ENCODE measurements around the gene ELMO2. TPM values are rescaled to one million over a fixed set of nuclear protein-coding genes. Genes with fewer than 3 reads are reported as not detected.
"Not testable (repeated sequence)": the region's sequence is repeated elsewhere in the genome, so short reads cannot be mapped to it uniquely, and the experiment has no call there.

The ELMO2 gene
- total RNA-seq, 1 donor from 2014 or later: 35.6 TPM

DNA sequence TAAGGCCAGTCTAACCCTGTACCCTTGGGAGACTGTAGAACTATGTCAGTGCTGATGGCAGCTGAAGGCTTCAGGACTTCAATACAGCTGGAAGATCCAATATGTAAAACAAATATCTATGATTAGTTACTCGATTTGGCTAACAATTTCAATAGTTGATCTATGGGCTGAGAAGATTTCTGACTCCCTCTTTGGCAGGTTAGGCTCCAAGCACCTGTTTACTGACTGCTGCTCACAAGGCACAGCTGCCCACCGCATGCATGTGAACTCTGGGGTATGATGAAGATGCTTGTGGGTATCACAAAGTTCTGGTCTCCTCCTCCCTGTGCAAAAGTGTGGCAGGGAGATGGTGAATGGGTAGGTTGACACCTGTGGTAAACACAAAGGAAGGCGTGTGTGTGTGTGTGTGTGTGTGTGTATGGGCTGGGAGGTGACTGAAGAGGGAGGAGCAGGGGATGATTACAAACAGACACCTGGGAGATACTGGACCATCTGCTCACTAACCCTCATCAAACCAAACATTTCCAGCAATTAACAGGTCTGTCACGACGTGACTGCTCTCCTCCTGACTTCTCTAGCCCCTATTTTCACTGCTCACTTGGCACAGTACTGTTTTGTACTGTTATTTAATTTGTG is 18.1 kb downstream of the ELMO2 start:
- no peak for DNase-seq (ENCODE audit: low spot score)
- H3K27me3 Mint-ChIP-seq (ENCODE audit: unreplicated experiment): peaks cover 2% of the 10 kb centered on the region
- H3K27ac Mint-ChIP-seq (ENCODE audit: unreplicated experiment): peak overlapping the region; percentile 17
- H3K4me3 Mint-ChIP-seq (ENCODE audit: unreplicated experiment): no peak overlapping the region
- H3K36me3 Mint-ChIP-seq (ENCODE audit: low read depth, unreplicated experiment): peaks cover 55% of the 10 kb centered on the region
- H3K9me3 Mint-ChIP-seq (ENCODE audit: unreplicated experiment): no peaks in the 10 kb centered on the region
- peaks cover 7% of the 10 kb centered on the region for H3K4me1 Mint-ChIP-seq (ENCODE audit: unreplicated experiment)
- TF ChIP-seq, protein P1, sequence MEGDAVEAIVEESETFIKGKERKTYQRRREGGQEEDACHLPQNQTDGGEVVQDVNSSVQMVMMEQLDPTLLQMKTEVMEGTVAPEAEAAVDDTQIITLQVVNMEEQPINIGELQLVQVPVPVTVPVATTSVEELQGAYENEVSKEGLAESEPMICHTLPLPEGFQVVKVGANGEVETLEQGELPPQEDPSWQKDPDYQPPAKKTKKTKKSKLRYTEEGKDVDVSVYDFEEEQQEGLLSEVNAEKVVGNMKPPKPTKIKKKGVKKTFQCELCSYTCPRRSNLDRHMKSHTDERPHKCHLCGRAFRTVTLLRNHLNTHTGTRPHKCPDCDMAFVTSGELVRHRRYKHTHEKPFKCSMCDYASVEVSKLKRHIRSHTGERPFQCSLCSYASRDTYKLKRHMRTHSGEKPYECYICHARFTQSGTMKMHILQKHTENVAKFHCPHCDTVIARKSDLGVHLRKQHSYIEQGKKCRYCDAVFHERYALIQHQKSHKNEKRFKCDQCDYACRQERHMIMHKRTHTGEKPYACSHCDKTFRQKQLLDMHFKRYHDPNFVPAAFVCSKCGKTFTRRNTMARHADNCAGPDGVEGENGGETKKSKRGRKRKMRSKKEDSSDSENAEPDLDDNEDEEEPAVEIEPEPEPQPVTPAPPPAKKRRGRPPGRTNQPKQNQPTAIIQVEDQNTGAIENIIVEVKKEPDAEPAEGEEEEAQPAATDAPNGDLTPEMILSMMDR (IDR thresholded peaks at IDR 0.05; ENCODE audit: unreplicated experiment): no peak

DNA sequence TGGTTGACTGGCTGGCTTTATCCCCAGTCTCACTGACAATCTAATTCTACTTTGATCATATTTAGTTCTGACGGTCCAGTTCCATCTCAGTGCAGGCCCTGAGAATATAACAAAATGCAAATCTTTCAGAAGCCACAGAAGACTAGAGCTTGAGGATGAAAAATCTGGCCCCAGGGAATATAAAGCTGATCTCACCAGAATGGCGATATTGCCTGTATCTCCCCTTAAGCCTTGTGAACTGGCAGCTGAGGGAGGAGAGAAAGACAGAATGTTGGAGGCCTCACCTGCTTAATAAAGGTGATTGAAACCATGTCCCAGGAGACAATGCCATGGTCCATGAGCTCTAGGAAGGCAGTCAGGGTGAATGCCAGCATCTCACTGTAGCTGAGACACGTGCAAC is 19.4 kb downstream of the ELMO2 start:
- Mint-ChIP-seq H3K4me3 (ENCODE audit: unreplicated experiment) (peak overlapping the region; percentile 66), H3K36me3 (ENCODE audit: low read depth, unreplicated experiment) (peaks cover 50% of the 10 kb centered on the region)
- H3K27ac Mint-ChIP-seq (ENCODE audit: unreplicated experiment); H3K27me3 Mint-ChIP-seq (ENCODE audit: unreplicated experiment); H3K9me3 Mint-ChIP-seq (ENCODE audit: unreplicated experiment); H3K4me1 Mint-ChIP-seq (ENCODE audit: unreplicated experiment); DNase-seq (ENCODE audit: low spot score): not testable (repeated sequence)

DNA sequence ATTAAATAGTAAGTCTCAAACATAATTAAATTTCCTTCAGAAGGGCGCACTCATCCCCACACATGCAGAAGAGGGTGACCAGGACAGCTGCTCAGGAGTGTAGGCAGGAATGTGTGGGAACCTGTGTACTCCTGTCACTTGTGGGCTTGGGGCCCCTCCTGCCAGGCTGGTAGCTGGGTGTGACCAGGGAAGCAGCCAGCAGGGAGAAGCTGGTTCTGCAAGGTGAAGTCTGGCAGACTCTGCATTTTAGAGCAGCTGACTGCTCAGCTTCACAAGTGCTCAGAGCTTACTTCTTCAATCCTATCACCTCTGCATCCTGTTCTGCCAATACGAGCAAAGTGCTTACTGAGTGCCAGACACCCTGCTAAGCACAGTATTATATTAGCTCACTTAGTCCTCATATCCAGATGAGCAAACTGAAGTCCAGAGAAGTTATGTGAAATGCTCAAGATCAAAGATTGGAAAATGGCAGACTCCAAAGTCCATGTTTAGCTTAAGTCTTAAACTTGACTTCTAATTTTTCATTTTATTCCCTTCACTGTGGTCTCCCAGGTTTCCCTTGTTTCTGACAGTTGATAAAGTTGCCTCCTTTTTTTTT is 27.9 kb downstream of the ELMO2 start:
- Mint-ChIP-seq H3K9me3 (ENCODE audit: unreplicated experiment) (no peaks in the 10 kb centered on the region), H3K4me1 (ENCODE audit: unreplicated experiment) (peaks cover 19% of the 10 kb centered on the region), H3K27me3 (ENCODE audit: unreplicated experiment) (peaks cover 4% of the 10 kb centered on the region), H3K27ac (ENCODE audit: unreplicated experiment) (no peak overlapping the region), H3K36me3 (ENCODE audit: low read depth, unreplicated experiment) (peaks cover 41% of the 10 kb centered on the region), H3K4me3 (ENCODE audit: unreplicated experiment) (no peak overlapping the region)
- TF ChIP-seq, protein P1 (IDR thresholded peaks at IDR 0.05; ENCODE audit: unreplicated experiment): no peak
- DNase-seq (ENCODE audit: low spot score): no peak

DNA sequence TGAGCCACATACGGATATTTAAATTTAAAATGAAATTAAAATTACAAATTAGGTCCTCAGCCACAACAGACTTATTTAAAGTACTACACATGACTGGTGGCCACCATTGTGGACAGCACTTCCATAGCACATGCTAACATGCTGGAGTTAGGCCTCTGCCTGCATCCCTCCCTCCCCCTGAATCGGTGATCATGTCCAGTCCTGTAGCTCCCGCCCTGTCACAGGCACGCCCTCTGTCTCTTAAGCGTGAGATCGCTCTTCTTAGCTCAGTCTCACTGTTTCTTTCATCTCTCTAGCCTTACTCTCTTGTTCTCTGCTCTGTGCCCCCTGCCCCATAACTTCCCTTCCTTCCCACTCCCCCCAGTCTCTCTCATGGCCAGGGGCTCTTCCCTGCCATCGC is 28.9 kb downstream of the ELMO2 start:
- TF ChIP-seq, protein P1 (IDR thresholded peaks at IDR 0.05; ENCODE audit: unreplicated experiment): no peak
- Mint-ChIP-seq H3K9me3 (ENCODE audit: unreplicated experiment) (no peaks in the 10 kb centered on the region), H3K27me3 (ENCODE audit: unreplicated experiment) (peaks cover 4% of the 10 kb centered on the region), H3K27ac (ENCODE audit: unreplicated experiment) (no peak overlapping the region), H3K4me1 (ENCODE audit: unreplicated experiment) (peaks cover 19% of the 10 kb centered on the region), H3K36me3 (ENCODE audit: low read depth, unreplicated experiment) (peaks cover 51% of the 10 kb centered on the region), H3K4me3 (ENCODE audit: unreplicated experiment) (no peak overlapping the region)
- DNase-seq (ENCODE audit: low spot score): no peak

DNA sequence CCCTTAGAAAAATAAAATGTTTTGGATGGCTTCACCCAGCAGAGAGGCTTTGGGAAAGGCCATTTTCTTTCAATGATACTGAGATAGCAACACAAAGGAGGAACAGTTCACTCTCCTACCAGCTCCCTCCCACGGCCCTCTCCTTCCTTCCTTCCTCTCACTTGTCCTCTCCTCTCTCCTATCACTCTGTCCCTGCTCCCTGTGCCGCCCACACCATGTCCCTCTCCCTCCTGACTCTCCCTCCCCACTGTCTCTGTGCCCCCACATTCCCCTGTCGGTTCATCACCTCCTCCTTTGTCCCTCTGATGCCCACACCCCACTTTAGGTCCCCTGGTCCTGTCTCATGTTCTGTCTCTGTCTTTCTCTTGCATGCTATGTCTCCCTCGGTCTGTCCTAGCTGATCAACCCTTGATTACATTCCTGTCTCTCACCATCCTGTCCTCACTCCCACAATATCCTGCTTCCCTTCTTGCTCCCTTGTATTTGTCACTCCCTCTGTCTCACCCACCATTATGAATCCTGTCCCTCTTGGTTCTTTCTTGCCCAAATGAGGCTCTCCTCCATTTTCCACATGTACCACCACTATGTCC is 30.1 kb downstream of the ELMO2 start:
- TF ChIP-seq, protein P1 (IDR thresholded peaks at IDR 0.05; ENCODE audit: unreplicated experiment): no peak
- H3K27me3 Mint-ChIP-seq (ENCODE audit: unreplicated experiment): peaks cover 4% of the 10 kb centered on the region
- peaks cover 19% of the 10 kb centered on the region for H3K4me1 Mint-ChIP-seq (ENCODE audit: unreplicated experiment)
- no peak for DNase-seq (ENCODE audit: low spot score)
- H3K27ac Mint-ChIP-seq (ENCODE audit: unreplicated experiment): peak overlapping the region; percentile 88
- H3K36me3 Mint-ChIP-seq (ENCODE audit: low read depth, unreplicated experiment): peaks cover 51% of the 10 kb centered on the region
- peak overlapping the region; percentile 13 for H3K4me3 Mint-ChIP-seq (ENCODE audit: unreplicated experiment)
- no peaks in the 10 kb centered on the region for H3K9me3 Mint-ChIP-seq (ENCODE audit: unreplicated experiment)
